DOHH2 (cell line): Measurements from ENCODE around the gene PTPN14.

Source experiments
- CTCF ChIP-seq: fragments of 200-600 bp; sonication (generic); IDR thresholded peaks from one replicate; pipeline ENCODE4 v1.5.1; 2014; ENCODE audit warnings: antibody characterized with exemption, mild to moderate bottlenecking, low read depth, low read length; ENCODE audit not compliant: poor library complexity, severe bottlenecking
- EZH2phosphoT487 ChIP-seq: fragments of 200-600 bp; sonication (generic); IDR thresholded peaks from 2 replicates; pipeline ENCODE4 v1.6.1; 2017; ENCODE audit warnings: borderline replicate concordance, mild to moderate bottlenecking, antibody characterized with exemption, low read length, moderate library complexity, mixed read lengths

- TF ChIP-seq CTCF: no peak
- no peak for TF ChIP-seq EZH2phosphoT487
These were observed 170.3 kb downstream of the PTPN14 start for GRCh38 chr1:214380986-214381695.
